C4-2B (cell line): Measurements from ENCODE around the gene SARDH.

Source experiments
- ZFX ChIP-seq: fragments of 450-650 bp; IDR thresholded peaks from 2 replicates; pipeline ENCODE4 v1.6.1; 2017
- TF ChIP-seq, protein P1 (sequence below): fragments of 450-650 bp; conservative IDR thresholded peaks from 2 replicates; pipeline ENCODE4 v1.5.1; 2017; ENCODE audit warnings: mild to moderate bottlenecking

DNA sequence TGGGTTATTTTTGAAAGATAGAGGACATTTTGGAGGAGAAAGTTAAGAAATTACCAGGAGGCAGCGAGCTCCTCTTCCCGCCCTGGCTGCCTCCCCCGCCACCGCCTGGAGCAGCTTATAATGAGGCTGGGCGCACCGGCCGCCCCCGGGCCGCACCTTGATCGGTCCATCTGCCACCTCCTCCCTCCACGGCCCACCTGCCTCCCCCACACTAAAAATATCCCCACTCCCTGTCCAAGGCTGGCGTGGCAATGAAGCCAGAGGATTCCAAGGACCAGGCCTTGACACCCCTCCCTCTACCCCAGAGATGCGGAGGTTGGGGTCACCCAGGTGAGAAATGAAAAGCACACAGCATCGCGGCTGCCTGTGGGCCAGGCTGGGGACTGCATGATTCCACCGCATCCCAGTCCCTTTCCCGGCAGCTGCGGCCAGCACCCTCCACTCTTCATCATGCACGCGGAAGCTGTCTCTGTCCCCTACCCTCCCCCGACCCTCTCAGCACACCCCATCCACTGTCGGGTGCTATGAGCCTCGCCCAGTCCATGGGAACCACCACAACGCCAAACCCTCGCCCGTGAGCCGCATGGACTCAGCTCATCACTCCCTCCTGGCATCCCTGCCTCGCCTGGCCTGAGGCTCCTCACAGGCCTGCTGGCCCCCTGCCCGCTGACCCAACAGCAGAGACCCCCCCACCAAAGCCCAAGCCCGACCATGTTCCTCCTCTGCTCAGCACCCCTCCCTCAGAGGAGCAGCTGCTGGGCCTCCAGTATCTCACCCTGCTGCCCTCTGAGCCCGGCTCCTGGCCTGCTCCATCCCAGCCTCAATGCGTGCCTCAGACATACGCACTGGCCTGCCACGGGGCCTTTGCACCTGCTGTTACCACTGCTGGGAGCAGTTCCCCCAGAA lies 50.0 kb downstream of the SARDH start:
- TF ChIP-seq, protein P1, sequence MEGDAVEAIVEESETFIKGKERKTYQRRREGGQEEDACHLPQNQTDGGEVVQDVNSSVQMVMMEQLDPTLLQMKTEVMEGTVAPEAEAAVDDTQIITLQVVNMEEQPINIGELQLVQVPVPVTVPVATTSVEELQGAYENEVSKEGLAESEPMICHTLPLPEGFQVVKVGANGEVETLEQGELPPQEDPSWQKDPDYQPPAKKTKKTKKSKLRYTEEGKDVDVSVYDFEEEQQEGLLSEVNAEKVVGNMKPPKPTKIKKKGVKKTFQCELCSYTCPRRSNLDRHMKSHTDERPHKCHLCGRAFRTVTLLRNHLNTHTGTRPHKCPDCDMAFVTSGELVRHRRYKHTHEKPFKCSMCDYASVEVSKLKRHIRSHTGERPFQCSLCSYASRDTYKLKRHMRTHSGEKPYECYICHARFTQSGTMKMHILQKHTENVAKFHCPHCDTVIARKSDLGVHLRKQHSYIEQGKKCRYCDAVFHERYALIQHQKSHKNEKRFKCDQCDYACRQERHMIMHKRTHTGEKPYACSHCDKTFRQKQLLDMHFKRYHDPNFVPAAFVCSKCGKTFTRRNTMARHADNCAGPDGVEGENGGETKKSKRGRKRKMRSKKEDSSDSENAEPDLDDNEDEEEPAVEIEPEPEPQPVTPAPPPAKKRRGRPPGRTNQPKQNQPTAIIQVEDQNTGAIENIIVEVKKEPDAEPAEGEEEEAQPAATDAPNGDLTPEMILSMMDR: no peak
- no peak for TF ChIP-seq ZFX
